Skeletal muscle cell (primary cell): ENCODE data around the gene TMPRSS15.
"Not testable (repeated sequence)": the region's sequence is repeated elsewhere in the genome, so short reads cannot be mapped to it uniquely, and the experiment has no call there.

ENCODE experiments used
- DNase-seq: peaks from one replicate; pipeline ENCODE4 v3.0.0-alpha.2; 2010; ENCODE audit warnings: low read depth
- H3K4me3 ChIP-seq: 2 replicates; pipeline ENCODE4 v1.5.1; 2011; ENCODE audit warnings: low read depth, mild to moderate bottlenecking, control low read depth, low read length, moderate library complexity

The TMPRSS15 gene

DNA sequence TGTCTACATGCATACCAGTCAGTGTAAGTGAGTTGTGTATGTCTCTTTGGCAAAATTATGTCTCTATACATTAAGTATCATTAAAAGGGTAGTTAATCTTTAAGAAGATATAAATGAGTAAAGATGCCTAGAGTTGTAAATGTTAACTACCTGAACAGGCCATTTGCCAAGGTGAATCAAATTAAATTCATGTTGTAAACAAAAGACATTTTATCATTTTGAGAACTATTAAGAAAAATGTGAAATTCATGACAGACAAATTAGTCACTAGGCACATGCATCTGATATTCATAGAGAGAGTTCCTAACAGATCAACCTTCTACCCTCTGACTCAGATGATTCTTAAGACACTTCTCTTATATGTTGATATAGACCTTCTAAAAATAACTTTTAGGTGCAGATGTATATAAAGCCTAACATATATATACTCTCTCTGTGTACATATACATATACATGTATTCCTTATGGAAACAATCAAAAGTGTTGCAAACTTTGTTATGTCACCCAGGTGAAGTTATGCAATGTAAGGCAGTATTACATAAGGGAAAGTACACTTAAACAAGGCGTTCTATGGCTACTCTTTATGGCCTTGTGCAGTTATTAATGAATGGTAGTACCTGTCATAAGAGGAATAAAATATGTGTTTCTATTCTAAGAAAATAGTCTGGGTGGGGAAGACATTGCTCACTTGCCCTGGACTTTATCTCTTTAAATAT, at the start of gene TMPRSS15:
Gene TMPRSS15, minus strand, starts transcription at position 51 of the 716 bp plus-strand sequence. CDS start 163 bp downstream, outside the sequence.
- no peak within 1 kb of the TSS for H3K4me3 ChIP-seq
- no peak for DNase-seq

- DNase-seq: no peak
- H3K4me3 ChIP-seq: no peak overlapping the region
Observed at GRCh38 chr21:18451670-18452069, 48.1 kb upstream of the TMPRSS15 start.

- H3K4me3 ChIP-seq: no peak overlapping the region
- peak; percentile 60 for DNase-seq
Observed at GRCh38 chr21:18449605-18450550, 46.3 kb upstream of the TMPRSS15 start.

- H3K4me3 ChIP-seq: no peak overlapping the region
- DNase-seq: no peak
Observed at GRCh38 chr21:18443701-18444100, 40.1 kb upstream of the TMPRSS15 start.

GRCh38 chr21:18443085-18443484, 39.5 kb upstream of the TMPRSS15 start:
- DNase-seq: no peak
- no peak overlapping the region for H3K4me3 ChIP-seq

DNA sequence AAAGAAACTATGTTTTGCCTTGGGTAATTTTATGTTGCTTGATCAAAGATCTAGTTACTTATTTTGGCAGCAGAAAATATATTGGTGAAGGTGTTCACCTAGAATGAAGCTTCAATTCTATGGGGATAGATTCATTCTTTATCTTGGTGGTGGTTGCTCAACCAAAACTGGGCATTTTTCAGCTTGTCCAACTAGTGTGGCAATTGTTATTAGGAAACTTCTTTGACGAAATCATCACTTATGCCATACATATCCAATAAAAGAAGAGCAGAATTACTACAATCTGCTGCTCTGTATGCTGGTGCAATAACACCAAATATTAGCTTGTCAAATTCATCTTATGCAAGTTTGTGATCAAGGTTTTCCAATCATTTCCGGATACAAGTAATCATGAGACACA, 26.8 kb upstream of the TMPRSS15 start:
- DNase-seq: no peak
- no peak overlapping the region for H3K4me3 ChIP-seq

DNA sequence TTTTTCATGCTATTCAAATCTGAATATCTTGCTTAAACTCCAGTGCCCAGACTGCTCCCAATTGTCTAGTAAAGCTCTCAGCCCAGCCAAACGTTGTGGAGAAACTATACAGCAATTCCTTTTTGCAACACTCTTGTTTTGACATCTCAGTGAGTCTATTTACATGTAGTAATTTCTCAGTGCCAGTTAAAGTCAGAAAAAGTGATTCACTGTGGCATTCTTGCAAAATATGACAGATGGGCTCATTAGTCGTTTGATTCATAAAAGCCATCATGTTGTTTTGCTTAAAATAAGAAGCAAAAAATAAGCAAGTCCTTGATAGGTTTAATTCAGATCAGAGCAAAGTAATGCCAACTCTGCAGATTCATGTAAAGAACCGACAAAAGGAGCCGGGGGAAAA, 20.7 kb upstream of the TMPRSS15 start:
- DNase-seq: no peak
- H3K4me3 ChIP-seq: no peak overlapping the region

GRCh38 chr21:18417141-18417790, 13.7 kb upstream of the TMPRSS15 start:
- no peak overlapping the region for H3K4me3 ChIP-seq
- no peak for DNase-seq

DNA sequence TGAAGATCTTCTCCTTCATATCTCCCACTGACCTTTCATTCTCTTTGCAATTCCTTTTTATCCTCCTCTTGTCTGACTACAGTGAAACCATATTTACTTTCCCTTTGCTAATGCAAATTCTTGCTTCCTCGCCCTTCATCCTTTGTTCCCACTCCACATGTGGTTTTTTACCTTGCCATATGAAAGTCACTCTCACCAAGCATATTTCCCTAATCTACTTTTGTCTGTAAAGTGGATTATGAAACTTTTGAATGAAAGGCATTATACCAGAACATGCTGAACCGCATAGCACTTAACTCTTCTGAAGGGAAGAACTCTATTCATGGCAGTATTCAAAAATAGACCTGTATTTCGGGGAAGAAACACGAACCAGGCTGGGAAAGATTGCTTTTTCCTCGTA, 8.0 kb upstream of the TMPRSS15 start:
- no peak for DNase-seq
- no peak overlapping the region for H3K4me3 ChIP-seq

DNA sequence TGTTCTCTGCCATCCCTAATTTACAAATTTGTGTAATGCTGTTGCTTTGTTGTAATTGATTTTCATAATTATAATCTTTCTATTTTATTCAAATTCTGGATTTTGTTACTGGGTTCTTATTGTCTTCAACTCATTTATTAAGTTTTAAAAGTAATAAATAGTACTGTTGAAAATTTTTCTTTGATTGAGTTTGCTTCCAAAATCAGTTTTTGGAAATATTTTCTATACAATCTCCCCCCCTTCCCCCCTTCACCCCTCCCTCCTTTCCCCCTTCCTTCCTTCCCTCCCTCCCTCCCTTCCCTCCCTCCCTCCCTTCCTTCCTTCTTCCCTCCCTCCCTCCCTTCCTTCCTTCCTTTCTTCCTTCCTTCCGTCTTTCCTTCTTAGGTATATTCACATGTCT, 6.0 kb upstream of the TMPRSS15 start:
- no peak overlapping the region for H3K4me3 ChIP-seq
- DNase-seq: no peak

GRCh38 chr21:18398843-18399242, 4.7 kb downstream of the TMPRSS15 start:
- no peak overlapping the region for H3K4me3 ChIP-seq
- DNase-seq: no peak

DNA sequence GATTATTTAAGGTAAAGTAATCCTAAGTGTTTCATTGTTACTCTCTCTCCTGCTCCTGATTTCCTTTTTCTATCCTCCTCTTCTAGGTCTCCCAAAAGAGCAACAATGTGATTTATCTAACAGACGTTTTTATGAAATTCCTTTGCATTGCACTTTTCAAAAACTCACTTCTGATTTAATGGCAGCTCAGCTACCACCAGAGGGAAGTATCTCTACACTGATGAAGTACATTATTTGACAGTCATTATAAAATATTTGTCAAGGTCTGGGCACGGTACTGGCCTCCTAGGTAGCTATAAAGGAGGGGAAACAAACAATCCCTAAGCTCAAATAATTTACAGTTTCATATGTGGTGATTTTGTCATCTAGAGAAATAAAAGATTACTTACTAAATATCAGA, 15.6 kb downstream of the TMPRSS15 start:
- DNase-seq: no peak
- H3K4me3 ChIP-seq: no peak overlapping the region

GRCh38 chr21:18384771-18385170, 18.8 kb downstream of the TMPRSS15 start:
- no peak overlapping the region for H3K4me3 ChIP-seq
- DNase-seq: no peak

DNA sequence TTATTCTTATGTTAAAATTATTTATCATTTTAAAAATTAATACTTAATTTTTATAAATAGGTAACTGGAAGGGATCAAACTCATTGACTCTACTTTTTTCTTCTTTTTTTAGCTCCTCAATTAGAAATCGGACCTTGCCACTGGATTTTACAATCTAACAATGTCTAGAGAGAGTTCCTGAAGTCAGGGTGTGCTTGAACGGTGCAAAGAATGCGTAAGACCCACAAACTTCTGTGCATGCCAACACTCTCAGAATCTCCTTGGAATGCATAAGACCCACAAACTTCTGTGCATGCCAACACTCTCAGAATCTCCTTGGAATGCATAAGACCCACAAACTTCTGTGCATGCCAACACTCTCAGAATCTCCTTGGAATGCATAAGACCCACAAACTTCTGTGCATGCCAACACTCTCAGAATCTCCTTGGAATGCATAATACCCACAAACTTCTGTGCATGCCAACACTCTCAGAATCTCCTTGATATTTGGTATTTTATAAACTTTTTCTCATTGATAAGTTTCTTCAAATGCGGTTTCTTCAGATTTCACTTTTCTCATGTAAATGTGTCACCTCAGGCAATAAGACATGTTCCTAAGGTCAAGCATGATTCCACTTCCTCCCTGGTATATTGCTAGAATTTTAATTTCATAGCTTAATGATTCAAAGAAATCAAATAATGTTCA, 20.5 kb downstream of the TMPRSS15 start:
- not testable (repeated sequence) for H3K4me3 ChIP-seq
- DNase-seq: peak; percentile 12

GRCh38 chr21:18382141-18382540, 21.4 kb downstream of the TMPRSS15 start:
- H3K4me3 ChIP-seq: no peak overlapping the region
- DNase-seq: peak; percentile 19

- peak; percentile 44 for DNase-seq
- no peak overlapping the region for H3K4me3 ChIP-seq
Observed at GRCh38 chr21:18373606-18374005, 30.0 kb downstream of the TMPRSS15 start.

- no peak overlapping the region for H3K4me3 ChIP-seq
- DNase-seq: no peak
Observed at GRCh38 chr21:18370301-18370700, 33.3 kb downstream of the TMPRSS15 start.

DNA sequence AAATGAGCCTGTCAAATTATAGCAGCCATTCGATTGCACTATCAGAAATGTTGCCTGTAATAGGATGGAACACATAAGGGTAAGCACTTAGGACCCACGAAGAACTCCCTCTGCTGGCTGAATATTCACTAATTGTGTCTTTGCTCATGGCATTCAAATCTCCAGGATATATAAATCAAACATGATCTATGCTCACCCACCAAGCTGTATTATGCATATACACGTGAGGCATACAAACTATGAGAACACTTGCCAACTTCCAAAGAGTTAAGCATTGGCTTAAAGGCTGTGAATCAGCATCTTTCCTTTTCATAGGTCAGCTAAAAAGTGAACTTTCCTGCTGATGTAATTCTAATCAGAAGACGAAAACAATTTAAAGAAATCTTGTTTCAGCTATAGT, 34.5 kb downstream of the TMPRSS15 start:
- H3K4me3 ChIP-seq: no peak overlapping the region
- peak; percentile 18 for DNase-seq

- DNase-seq: no peak
- no peak overlapping the region for H3K4me3 ChIP-seq
Observed at GRCh38 chr21:18368205-18368604, 35.4 kb downstream of the TMPRSS15 start.

DNA sequence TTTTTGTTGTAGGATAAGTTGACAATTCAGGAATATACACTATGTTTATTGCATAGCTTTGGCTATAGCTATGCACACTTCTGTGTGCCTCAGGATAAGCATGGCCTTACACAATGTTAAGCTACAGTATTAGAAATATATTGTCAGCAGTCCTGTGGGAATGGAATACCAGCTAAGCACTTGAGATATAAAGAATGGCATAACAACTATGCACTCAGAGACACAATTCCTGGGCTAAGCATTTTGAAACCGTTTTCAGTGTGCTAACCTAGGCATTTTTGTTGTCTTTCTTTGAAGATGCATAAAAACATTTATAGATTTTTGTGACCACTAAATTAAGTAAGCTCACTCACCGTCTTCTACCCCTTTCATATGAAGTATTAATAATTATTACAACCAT, 46.8 kb downstream of the TMPRSS15 start:
- H3K4me3 ChIP-seq: no peak overlapping the region
- DNase-seq: no peak
